ENCODE results near the gene TMEM132C.

TMEM132C gene

DNA sequence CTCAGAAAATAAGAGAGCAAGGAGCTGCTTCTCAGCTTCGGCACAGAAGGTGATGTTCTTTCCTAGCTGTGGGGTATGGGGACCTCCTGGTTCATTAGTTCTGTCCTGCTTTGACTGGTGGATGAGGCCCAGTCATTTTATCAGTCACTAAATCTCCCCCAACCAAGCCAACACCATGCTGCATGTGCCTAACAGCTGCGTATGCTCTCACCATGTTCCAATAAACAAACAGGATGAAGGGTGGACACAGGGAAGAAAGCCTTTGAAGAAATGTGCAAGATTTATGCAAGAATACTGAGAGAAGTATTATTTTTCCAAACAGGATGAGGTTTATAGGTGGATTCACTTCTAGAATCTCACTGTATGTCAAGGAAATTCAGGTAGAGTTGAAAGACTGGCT is 156.2 kb downstream of the TMEM132C start:
- Histone ChIP-seq H3K4me3 (ENCODE audit: low read depth in 1 of 5, low read length in 5 of 5) (no peak overlapping the region), H3K36me3 (ENCODE audit: control insufficient read depth in 5 of 5, insufficient read depth in 5 of 5, low read length in 5 of 5) (no peaks in the 10 kb centered on the region), H3K27ac (ENCODE audit: low read depth, low read length) (no peak overlapping the region), H3K27me3 (ENCODE audit: control insufficient read depth in 5 of 5, insufficient read depth in 4 of 5, low read length in 5 of 5) (no peaks in the 10 kb centered on the region), H3K9ac (ENCODE audit: low read length in 5 of 5) (no peak overlapping the region), H3K9me3 (ENCODE audit: control insufficient read depth in 5 of 5, low read length in 5 of 5) (no peaks in the 10 kb centered on the region), H3K4me1 (ENCODE audit: control insufficient read depth in 5 of 5, insufficient read depth in 5 of 5, low read length in 5 of 5) (peaks cover 0 to 33% (median 28%) of the 10 kb centered on the region in 5 donors)

DNA sequence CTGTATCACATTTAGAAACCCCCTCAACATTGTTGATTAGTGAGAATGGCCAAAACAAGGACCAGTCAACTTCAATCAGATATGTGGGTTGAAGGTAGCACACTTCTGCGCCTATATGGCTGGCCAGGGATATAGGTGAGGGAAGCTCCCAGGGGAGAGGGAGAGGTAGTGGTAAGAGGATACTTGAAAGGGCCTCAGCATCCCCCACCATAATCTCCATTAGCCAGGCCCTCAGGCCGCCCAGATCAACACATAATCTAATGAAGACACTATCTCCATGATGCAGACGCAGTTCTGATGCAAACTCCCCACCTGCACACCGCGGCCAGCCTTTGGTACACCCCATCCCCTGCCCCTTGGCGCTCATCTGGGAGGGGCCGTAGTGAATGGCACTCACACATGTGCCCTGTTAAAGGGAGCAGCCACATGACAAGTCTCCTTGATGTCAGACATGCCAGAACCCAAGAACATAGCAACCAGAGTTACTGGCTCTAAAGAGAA is 158.0 kb downstream of the TMEM132C start:
- H3K36me3 ChIP-seq (ENCODE audit: control insufficient read depth in 5 of 5, insufficient read depth in 5 of 5, low read length in 5 of 5), result no peaks in the 10 kb centered on the region
- H3K9me3 ChIP-seq (ENCODE audit: control insufficient read depth in 5 of 5, low read length in 5 of 5), result no peaks in the 10 kb centered on the region
- H3K4me3 ChIP-seq (ENCODE audit: low read depth in 1 of 5, low read length in 5 of 5), result no peak overlapping the region
- no peak overlapping the region for H3K9ac ChIP-seq (ENCODE audit: low read length in 5 of 5)
- peaks cover 0 to 29% (median 22%) of the 10 kb centered on the region in 5 donors for H3K4me1 ChIP-seq (ENCODE audit: control insufficient read depth in 5 of 5, insufficient read depth in 5 of 5, low read length in 5 of 5)
- H3K27ac ChIP-seq (ENCODE audit: low read depth, low read length), result peak overlapping the region; percentile 77
- H3K27me3 ChIP-seq (ENCODE audit: control insufficient read depth in 5 of 5, insufficient read depth in 4 of 5, low read length in 5 of 5), result no peaks in the 10 kb centered on the region

DNA sequence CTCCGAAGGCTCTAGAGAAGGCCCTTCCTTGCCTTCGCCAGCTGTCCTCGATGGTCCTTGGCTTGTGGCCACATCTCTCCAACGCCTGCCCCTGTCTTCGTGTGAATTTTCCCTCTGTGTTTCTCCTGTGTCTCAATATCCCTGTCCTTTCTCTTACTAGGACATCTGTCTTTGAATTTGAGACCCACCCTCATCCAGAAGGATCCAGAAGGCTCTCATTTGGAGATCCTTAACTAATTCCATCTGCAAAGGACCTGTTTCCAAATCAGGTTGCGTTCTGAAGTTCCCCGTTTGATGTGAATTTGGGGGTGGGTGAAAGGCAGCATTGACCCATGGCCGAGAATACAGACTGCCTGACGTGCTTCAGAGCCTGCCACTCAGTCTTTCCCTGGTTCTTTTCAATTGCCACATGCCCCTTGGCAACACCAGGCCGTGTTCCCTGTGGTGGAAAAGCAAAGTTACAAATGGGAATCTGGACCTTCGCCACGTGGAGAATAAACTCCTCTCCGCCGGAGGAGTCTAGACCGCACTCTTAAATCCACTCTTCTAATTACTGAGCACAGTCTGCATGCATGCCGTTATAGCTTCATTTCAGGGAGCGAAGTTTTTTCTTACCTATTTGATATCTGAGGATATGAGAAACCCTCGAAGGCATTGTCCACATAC is 158.8 kb downstream of the TMEM132C start:
- H3K9ac ChIP-seq (ENCODE audit: low read length in 5 of 5), result no peak overlapping the region
- peak overlapping the region in 1 of 5 donors; percentile 22 for H3K4me3 ChIP-seq (ENCODE audit: low read depth in 1 of 5, low read length in 5 of 5)
- no peaks in the 10 kb centered on the region for H3K9me3 ChIP-seq (ENCODE audit: control insufficient read depth in 5 of 5, low read length in 5 of 5)
- H3K4me1 ChIP-seq (ENCODE audit: control insufficient read depth in 5 of 5, insufficient read depth in 5 of 5, low read length in 5 of 5), result peaks cover 0 to 29% (median 22%) of the 10 kb centered on the region in 5 donors
- peak overlapping the region; percentile 77 for H3K27ac ChIP-seq (ENCODE audit: low read depth, low read length)
- no peaks in the 10 kb centered on the region for H3K36me3 ChIP-seq (ENCODE audit: control insufficient read depth in 5 of 5, insufficient read depth in 5 of 5, low read length in 5 of 5)
- no peaks in the 10 kb centered on the region for H3K27me3 ChIP-seq (ENCODE audit: control insufficient read depth in 5 of 5, insufficient read depth in 4 of 5, low read length in 5 of 5)

DNA sequence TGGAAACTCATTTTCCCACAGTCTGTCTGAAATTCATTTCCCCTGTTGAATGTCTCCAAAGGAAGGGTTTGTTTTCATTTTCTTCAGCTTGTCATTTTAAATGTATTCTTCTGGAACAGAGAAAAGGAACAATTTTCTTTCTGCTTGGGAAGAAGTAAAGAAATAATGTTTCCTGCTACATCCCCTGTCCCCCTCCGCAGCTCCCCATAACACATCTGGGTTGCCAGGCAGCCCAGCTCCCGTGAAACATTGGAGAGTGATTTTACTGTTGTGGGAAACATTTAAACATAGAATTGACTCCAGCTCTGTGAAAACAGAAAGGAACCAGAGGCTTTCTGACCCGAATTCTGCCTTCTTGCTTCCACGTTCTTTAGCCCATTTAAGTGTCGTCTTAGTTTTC is 159.5 kb downstream of the TMEM132C start:
- no peaks in the 10 kb centered on the region for H3K36me3 ChIP-seq (ENCODE audit: control insufficient read depth in 5 of 5, insufficient read depth in 5 of 5, low read length in 5 of 5)
- peak overlapping the region; percentile 77 for H3K27ac ChIP-seq (ENCODE audit: low read depth, low read length)
- H3K4me1 ChIP-seq (ENCODE audit: control insufficient read depth in 5 of 5, insufficient read depth in 5 of 5, low read length in 5 of 5), result peaks cover 0 to 29% (median 22%) of the 10 kb centered on the region in 5 donors
- H3K9ac ChIP-seq (ENCODE audit: low read length in 5 of 5), result peak overlapping the region in 1 of 5 donors; percentile 25
- H3K27me3 ChIP-seq (ENCODE audit: control insufficient read depth in 5 of 5, insufficient read depth in 4 of 5, low read length in 5 of 5), result no peaks in the 10 kb centered on the region
- H3K9me3 ChIP-seq (ENCODE audit: control insufficient read depth in 5 of 5, low read length in 5 of 5), result no peaks in the 10 kb centered on the region
- H3K4me3 ChIP-seq (ENCODE audit: low read depth in 1 of 5, low read length in 5 of 5), result peak overlapping the region in 2 of 5 donors; percentile 8 to 25

DNA sequence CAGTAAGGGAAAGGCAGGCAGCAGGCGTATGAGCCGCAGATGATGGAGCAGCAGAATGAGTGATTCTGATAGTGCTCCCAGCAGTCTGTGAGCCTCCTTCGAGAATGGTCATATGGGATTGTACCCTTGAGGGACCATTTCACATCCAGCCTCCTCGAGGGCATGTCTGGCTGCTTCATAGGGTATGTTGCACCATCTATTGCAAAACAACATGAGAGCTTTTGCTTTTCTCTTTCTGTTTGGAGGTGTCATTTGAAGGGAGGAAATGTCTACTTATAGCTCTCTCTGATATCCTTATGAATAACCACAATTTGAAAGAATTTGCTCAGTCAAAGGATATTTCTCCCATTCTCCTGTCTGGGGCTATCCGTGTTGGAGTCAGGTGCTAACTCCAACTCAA is 172.8 kb downstream of the TMEM132C start:
- Histone ChIP-seq H3K4me1 (ENCODE audit: control insufficient read depth in 5 of 5, insufficient read depth in 5 of 5, low read length in 5 of 5) (peaks cover 0 to 17% (median 3%) of the 10 kb centered on the region in 5 donors), H3K9me3 (ENCODE audit: control insufficient read depth in 5 of 5, low read length in 5 of 5) (no peaks in the 10 kb centered on the region), H3K36me3 (ENCODE audit: control insufficient read depth in 5 of 5, insufficient read depth in 5 of 5, low read length in 5 of 5) (no peaks in the 10 kb centered on the region), H3K4me3 (ENCODE audit: low read depth in 1 of 5, low read length in 5 of 5) (no peak overlapping the region), H3K27me3 (ENCODE audit: control insufficient read depth in 5 of 5, insufficient read depth in 4 of 5, low read length in 5 of 5) (no peaks in the 10 kb centered on the region), H3K27ac (ENCODE audit: low read depth, low read length) (peak overlapping the region; percentile 42), H3K9ac (ENCODE audit: low read length in 5 of 5) (no peak overlapping the region)

DNA sequence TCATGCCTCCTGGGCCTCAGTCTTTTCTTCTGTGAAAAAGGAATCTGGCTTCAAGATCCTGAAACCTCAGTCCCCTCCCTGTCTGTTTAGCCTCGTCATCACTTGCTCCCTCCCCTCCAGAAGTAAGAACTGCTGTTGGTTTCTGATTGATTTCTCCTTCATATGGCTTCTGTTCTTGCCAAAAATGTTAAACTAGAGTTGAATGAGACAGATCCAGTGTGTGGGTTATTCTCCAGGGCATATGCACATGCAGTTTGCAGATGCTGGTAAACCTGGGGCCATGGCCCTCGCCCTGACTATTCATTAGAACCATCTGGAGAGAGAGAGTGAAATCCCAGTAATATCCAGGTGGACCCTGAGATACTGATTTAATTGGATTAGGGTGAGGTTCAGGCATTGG is 175.1 kb downstream of the TMEM132C start:
- no peaks in the 10 kb centered on the region for H3K36me3 ChIP-seq (ENCODE audit: control insufficient read depth in 5 of 5, insufficient read depth in 5 of 5, low read length in 5 of 5)
- no peak overlapping the region for H3K27ac ChIP-seq (ENCODE audit: low read depth, low read length)
- no peak overlapping the region for H3K4me3 ChIP-seq (ENCODE audit: low read depth in 1 of 5, low read length in 5 of 5)
- H3K4me1 ChIP-seq (ENCODE audit: control insufficient read depth in 5 of 5, insufficient read depth in 5 of 5, low read length in 5 of 5), result peaks cover 0 to 23% (median 3%) of the 10 kb centered on the region in 5 donors
- H3K27me3 ChIP-seq (ENCODE audit: control insufficient read depth in 5 of 5, insufficient read depth in 4 of 5, low read length in 5 of 5), result no peaks in the 10 kb centered on the region
- no peak overlapping the region for H3K9ac ChIP-seq (ENCODE audit: low read length in 5 of 5)
- H3K9me3 ChIP-seq (ENCODE audit: control insufficient read depth in 5 of 5, low read length in 5 of 5), result no peaks in the 10 kb centered on the region

DNA sequence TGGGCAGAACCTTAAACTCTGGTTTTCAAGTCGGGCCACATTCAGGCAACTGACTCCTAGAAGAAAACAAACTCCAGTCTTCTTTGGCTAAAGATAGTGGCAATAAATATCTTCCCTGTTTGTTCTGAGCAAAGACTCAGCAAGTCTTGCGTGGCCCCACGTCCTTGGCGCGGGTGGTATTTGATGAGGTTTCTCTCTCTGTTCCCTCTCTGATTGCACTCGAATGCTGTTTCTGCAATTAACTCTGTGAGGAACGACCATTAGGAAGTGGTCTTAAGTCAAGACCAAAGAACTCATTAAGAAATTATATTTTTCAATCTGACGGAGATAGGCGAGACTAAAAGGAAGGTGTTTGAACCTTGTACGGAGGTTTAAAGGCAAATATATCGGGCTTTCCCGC is 177.6 kb downstream of the TMEM132C start:
- Histone ChIP-seq H3K9ac (ENCODE audit: low read length in 5 of 5) (no peak overlapping the region), H3K4me3 (ENCODE audit: low read depth in 1 of 5, low read length in 5 of 5) (no peak overlapping the region), H3K27me3 (ENCODE audit: control insufficient read depth in 5 of 5, insufficient read depth in 4 of 5, low read length in 5 of 5) (no peaks in the 10 kb centered on the region), H3K36me3 (ENCODE audit: control insufficient read depth in 5 of 5, insufficient read depth in 5 of 5, low read length in 5 of 5) (no peaks in the 10 kb centered on the region), H3K4me1 (ENCODE audit: control insufficient read depth in 5 of 5, insufficient read depth in 5 of 5, low read length in 5 of 5) (peaks cover 0 to 21% (median 2%) of the 10 kb centered on the region in 5 donors), H3K9me3 (ENCODE audit: control insufficient read depth in 5 of 5, low read length in 5 of 5) (no peaks in the 10 kb centered on the region), H3K27ac (ENCODE audit: low read depth, low read length) (no peak overlapping the region)

DNA sequence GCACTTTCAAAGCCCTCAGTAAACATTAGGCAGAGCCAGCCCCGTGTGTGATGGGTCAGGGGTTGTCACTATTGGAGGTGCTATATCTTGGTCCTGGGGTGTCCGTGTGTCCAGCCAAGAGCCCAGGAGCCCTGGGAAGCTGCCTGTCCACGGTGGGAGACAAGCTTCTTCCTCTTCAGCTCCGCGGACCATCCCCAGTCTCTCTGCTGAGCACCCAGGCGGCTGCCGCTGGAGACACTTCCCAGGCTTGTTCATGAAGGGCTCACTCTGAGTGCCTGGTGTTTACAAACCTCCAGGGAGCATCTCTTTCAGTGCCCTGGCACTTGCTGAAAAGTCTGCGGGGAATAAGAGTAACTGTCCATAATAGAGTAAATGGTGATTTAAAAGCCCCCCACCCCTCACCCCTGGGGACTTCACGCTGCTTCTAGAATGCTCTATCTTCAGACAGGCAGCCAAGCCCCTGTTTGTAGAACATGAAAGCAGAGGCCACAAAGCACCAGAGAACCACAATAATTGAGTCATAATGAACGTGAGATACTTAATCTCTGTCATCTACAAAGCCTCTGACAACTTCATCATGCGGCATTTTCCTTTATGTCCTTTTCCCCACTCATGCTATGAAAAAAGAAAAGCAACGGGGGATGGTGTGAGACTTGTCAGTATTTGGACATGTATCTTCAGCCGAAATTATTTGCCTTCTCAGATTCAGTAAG is 178.6 kb downstream of the TMEM132C start:
- Histone ChIP-seq H3K9ac (ENCODE audit: low read length in 5 of 5) (no peak overlapping the region), H3K4me3 (ENCODE audit: low read depth in 1 of 5, low read length in 5 of 5) (no peak overlapping the region), H3K9me3 (ENCODE audit: control insufficient read depth in 5 of 5, low read length in 5 of 5) (no peaks in the 10 kb centered on the region), H3K27ac (ENCODE audit: low read depth, low read length) (no peak overlapping the region), H3K27me3 (ENCODE audit: control insufficient read depth in 5 of 5, insufficient read depth in 4 of 5, low read length in 5 of 5) (no peaks in the 10 kb centered on the region), H3K4me1 (ENCODE audit: control insufficient read depth in 5 of 5, insufficient read depth in 5 of 5, low read length in 5 of 5) (peaks cover 0 to 14% (median 0%) of the 10 kb centered on the region in 5 donors), H3K36me3 (ENCODE audit: control insufficient read depth in 5 of 5, insufficient read depth in 5 of 5, low read length in 5 of 5) (no peaks in the 10 kb centered on the region)

DNA sequence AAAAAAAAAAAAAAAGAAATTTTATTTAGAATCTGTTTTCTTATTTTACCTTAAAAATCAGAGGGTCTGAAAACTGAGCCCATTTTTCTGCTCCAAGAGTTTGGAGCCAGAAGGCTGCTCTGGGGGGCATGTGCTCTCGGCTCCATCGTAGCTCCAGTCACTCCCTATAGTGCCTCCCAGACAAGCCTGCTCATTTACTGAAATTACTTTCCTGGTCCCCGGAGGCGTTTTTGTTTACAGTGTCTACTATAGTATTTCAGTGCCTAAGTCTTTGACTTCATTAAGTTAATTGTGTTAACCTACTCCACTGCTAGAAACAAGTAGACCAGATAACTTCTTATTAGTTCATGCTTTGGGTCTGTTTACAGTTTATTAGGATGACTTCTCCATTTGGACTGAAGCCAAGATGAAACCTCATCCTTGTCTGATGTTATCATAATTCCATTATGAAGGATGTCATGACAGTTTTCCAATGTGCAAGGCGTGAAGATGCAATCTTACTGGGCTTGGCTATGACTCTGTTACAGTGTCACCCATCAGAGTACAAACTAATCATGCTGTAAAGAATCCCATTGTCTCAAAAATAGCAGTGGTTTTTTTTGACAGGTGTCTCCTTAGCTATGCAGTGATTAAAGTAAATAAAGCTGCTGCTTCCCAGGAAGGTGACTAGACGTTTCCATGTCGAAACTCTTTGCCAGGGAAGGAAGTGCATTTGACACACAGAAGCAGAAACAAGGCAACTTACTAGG is 182.3 kb downstream of the TMEM132C start:
- no peak overlapping the region for H3K27ac ChIP-seq (ENCODE audit: low read depth, low read length)
- H3K36me3 ChIP-seq (ENCODE audit: control insufficient read depth in 5 of 5, insufficient read depth in 5 of 5, low read length in 5 of 5), result no peaks in the 10 kb centered on the region
- H3K9ac ChIP-seq (ENCODE audit: low read length in 5 of 5), result no peak overlapping the region

DNA sequence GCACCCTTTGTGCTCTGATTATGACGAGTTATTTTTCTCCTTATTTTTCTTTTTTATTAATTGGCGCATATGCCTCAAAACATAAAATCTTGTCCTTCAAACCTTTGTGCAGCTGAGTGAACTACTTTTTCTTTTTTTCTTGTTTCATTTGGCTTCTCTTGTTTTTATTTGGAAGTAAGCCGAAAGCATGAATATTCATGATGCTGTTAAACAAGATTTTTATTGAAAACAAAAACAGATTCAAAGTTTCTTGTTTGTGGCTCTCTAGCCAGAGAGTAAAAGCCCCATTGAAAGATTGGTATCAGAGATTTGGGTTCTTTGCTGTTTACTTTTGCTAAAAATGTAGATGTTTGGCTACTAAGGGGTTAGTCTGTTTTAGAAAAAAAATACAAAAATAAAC is 183.8 kb downstream of the TMEM132C start:
- Histone ChIP-seq H3K9me3 (ENCODE audit: control insufficient read depth in 5 of 5, low read length in 5 of 5) (no peaks in the 10 kb centered on the region), H3K27me3 (ENCODE audit: control insufficient read depth in 5 of 5, insufficient read depth in 4 of 5, low read length in 5 of 5) (no peaks in the 10 kb centered on the region), H3K4me1 (ENCODE audit: control insufficient read depth in 5 of 5, insufficient read depth in 5 of 5, low read length in 5 of 5) (peaks cover 0 to 6% (median 0%) of the 10 kb centered on the region in 5 donors), H3K36me3 (ENCODE audit: control insufficient read depth in 5 of 5, insufficient read depth in 5 of 5, low read length in 5 of 5) (no peaks in the 10 kb centered on the region), H3K4me3 (ENCODE audit: low read depth in 1 of 5, low read length in 5 of 5) (no peak overlapping the region), H3K27ac (ENCODE audit: low read depth, low read length) (no peak overlapping the region), H3K9ac (ENCODE audit: low read length in 5 of 5) (no peak overlapping the region)

More for the DNA sequence above, 182.3 kb downstream of the TMEM132C start:
- Histone ChIP-seq H3K9me3 (ENCODE audit: control insufficient read depth in 5 of 5, low read length in 5 of 5) (no peaks in the 10 kb centered on the region), H3K4me1 (ENCODE audit: control insufficient read depth in 5 of 5, insufficient read depth in 5 of 5, low read length in 5 of 5) (peaks cover 0 to 14% (median 0%) of the 10 kb centered on the region in 5 donors), H3K4me3 (ENCODE audit: low read depth in 1 of 5, low read length in 5 of 5) (no peak overlapping the region), H3K27me3 (ENCODE audit: control insufficient read depth in 5 of 5, insufficient read depth in 4 of 5, low read length in 5 of 5) (no peaks in the 10 kb centered on the region)
